DMS79 treated with DMSO at 0.1 percent for 48 hours (cell line): ENCODE results near the gene ASIC4.

Source experiments
- DNase-seq: peaks from one replicate; lab custom pipeline; 2025; lab: John Stamatoyannopoulos, UW

Gene ASIC4

DNA sequence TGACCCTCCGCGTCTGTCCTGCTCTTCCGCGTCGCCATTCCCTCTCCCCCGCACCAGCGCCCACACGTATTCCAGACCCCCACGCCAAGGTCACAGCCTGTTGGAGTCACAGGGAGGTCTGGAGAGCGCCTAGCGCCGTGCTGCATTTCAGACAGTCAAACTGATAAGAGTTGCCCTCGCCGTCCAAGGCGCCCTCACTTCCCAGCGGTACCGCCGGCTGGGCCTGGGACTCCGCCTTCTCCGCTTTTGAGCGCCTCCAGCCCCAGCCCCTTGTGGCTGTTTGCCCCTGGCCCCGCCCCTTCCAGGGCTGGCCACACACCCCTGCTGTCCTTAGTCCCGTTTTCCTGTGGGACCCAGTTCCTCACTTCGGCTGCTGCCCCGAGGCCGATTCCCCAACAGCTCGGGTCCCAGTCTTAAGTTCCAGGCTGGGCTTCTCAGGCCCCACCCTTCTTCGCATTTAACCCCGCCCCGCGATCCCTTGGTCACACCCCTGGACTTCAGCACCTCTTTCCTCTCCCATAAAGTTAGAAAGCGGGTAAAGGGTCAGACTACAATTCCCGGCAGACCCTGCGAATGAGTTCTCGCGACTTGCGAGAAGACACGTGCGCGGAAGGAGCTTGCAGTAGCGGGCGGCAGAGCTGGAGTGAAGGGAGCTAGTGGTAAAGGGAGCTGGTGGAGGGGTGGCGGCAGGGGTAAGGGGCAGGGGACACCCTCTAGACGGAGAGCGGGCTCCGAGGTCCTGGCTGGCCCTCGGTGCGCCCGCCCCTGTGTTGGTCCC is 15.8 kb upstream of the ASIC4 start, which contains the start of gene GMPPA:
GMPPA (plus strand) TSS at position 612 of the 778 bp plus-strand sequence. CDS start 1,085 bp downstream, outside the sequence.
- peak; percentile 94 for DNase-seq

DNA sequence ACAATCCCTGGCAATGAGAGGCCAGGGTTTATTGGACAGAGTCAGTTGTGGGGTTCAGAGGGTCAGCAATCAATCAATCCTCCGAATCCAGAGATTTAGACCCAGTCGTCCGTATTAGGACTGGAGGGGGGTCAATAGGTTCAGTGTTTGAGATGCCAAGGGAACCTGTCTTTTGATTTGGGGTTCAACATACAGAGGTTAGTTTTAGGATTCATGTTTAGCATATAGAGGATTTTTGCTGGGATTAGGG is 15.3 kb upstream of the ASIC4 start:
- no peak for DNase-seq

DNA sequence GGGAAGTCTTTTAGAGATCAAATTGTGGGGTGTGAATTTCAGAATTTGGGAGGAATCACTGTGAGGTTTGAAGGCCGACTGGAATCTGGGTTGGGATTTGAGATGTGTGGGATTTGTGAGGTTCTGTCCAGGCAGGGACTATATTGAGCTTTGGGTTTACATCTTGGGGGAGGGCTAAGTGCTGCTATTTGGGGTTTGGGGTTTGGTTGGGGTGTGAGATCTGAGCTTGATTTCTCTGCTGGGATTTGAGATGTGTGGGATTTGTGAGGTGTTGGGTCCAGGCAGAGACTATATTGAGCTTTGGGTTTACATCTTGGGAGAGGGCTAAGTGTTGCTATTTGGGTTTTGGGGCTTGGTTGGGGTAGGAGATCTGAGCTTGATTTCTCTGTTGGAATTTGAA is 14.7 kb upstream of the ASIC4 start:
- no peak for DNase-seq

DNA sequence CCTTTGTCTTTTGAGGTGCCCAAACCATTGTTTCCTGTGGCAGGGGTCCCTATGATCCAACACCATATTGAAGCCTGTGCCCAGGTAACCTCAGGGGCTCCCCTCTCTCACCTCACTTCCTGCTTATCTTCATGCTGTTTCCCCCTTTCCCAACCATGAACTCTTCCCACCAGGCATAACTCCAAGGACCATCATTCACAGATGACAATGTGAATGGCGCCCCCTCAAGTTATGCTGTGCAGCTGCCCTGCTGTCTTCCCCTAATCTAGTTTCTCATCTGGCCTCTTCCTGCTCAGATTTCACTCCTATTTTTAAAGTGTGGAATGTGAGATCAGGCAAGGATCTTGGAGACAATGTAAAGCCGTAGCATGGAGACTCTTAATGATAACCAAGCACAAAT is 14.1 kb upstream of the ASIC4 start:
- DNase-seq, result no peak

DNA sequence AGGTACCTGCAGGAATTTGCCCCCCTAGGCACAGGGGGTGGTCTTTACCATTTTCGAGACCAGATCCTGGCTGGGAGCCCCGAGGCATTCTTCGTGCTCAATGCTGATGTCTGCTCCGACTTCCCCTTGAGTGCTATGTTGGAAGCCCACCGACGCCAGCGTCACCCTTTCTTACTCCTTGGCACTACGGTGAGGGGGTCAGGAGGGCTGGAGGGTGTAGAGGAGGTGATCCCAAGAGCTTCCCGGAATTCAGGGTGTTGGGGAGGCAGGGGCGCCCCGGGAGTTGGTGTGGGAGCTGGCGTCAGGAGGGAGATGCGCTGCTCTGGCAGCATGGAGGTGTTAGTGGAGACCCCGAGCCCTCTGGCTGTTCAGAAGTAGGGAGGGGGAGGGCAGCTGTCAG is 12.4 kb upstream of the ASIC4 start:
- DNase-seq, result no peak

DNA sequence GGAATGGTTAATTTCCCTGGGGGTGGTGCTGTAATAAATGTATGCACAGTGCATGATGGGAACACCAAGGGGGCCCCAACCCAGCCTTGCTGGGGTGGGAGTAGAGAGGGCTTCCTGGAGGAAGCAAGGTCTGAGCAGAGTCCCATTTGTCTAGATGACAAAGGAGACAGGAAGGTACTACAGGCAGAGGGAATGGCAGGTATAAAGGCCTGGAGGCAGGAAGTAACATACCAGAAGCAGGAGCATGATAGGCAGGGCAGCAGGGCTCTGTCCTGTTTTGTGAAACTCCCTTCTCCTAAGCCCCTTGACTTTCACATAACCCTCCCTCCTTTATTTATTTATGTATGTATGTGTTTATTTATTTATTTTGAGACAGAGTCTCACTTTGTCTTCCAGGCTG is 11.7 kb upstream of the ASIC4 start:
- no peak for DNase-seq

DNA sequence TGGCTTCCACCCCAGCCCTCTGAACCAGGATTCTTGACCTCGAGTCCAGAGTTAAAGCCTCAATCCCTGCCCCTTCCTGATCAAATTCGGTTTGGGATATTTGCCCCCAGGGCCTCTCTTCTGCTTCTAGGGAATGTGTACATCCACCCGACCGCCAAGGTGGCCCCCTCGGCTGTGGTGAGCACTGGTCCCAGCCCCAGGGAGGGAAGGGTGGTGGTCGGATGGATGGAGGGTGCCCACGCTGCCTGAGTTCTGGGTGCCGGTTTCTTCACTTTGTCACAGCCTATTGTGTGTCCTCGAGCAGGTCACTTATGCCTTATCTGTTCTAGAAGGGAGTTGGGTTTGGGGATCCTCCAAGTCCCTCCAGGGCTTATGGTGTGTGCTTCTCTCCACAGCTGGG is 8.7 kb upstream of the ASIC4 start:
- no peak for DNase-seq

DNA sequence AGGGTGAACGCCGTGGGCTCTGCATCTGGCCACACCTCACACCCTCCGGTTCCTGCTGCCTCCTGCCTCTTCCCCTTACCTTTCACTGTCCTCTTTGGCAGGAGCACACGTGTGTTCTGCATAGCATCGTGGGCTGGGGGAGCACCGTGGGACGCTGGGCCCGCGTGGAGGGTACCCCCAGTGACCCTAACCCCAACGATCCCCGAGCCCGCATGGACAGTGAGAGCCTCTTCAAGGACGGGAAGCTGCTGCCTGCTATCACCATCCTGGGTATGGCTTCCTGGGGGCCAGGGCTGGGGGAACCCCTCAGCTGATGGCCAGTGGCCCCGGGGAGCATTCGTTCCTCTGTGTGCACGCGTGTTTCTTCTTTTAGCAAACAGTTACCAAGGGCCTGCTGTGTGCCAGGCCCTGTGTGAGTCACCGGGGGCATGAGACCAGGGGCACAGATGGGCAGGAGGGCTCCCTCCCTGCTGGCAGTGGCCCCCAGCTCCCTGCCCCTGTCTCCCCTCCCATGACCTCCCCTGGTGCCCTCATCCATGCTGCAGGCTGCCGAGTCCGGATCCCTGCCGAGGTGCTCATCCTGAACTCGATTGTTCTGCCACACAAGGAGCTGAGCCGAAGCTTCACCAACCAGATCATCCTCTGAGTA is 8.0 kb upstream of the ASIC4 start:
- no peak for DNase-seq

DNA sequence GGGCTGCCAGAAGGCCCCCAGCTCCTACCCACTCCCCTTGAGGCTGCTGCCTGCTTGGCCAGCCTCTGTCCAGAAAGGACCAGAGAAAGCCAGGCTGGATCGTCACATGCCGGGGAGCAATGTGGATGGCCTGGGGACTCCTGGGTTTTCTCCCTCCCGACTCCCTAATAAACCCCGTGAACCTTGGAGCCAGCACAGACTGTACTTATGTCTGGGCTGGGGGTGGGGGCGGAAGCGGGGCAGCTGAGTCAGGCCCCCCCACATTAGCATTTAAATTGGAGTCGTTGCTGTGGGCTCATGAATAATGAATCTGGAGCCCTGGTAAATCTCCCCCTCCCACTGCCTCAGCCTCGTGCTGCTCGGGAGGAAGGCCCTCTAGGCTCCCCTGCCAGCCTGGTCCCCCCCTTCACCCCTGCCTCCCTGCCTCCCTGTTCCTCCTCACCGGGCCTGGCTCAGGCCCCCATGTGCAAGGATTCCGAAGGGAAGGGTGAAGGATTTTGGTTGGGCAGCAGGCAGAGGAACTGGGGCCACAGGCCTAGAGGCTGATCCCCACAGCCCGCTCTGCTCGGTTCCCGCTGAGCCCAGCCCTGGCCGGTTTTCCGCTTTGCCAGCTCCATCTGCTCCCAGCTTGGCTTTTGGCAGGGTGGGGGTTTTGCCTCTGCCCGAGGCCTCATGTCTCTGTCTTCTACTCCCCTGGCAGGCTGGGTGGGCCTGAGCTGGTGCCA is 7.3 kb upstream of the ASIC4 start:
- no peak for DNase-seq

DNA sequence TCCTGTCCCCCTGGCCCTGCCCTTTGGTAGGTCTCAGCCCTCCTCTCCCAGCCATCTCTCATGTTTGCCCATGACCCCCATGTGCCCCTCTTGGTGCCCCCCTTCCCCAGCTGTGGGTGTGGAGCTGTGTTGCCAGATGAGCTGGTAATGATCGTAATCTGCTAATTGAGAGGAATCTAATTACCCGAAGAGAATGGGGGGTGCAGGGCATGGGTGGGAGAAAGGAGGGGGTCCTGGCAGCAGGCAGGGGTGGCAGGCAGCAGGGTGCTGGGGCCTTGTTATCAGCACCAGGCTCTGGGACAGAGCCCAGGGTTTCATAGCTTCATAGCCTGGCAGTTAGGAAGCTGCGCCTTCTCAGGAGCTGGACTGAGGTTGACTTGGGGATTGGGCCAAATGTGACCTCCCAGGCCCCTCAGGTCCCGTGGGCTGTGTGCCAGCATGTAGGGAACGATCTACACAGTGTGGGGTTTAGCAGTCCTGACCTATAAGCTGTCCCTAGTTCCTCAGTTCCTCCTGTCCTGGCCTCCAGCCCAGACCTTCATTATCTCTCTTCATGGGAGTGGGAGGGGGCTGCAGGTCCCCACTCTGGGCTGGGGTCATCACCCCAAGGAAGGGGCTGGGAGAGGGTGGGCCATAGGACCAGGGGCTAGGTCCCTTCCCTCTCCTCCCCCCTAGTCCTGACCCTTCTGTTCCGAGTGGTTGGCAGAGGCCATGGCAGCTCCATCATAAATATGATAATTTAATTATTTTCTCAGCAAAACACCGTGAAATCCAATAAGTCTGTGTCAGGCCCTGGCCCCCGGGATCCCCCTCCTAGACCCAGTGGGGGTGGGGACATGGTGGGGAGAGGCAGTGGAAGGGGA is 6.5 kb upstream of the ASIC4 start:
- no peak for DNase-seq

DNA sequence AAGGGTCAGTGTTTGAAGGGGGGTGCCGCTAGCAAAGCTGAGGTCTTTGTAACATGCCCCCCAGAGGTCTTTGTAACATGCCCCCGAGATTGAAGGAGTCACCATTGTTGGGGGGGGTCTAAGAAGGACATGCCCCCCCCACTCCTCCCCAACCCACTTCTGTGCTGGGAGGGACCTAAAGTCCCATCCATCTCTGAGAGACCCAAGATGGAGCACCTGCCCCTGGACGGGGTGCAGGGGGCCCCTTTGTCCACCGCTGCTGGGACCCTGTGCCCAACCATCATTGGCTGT is 5.9 kb upstream of the ASIC4 start:
- no peak for DNase-seq

DNA sequence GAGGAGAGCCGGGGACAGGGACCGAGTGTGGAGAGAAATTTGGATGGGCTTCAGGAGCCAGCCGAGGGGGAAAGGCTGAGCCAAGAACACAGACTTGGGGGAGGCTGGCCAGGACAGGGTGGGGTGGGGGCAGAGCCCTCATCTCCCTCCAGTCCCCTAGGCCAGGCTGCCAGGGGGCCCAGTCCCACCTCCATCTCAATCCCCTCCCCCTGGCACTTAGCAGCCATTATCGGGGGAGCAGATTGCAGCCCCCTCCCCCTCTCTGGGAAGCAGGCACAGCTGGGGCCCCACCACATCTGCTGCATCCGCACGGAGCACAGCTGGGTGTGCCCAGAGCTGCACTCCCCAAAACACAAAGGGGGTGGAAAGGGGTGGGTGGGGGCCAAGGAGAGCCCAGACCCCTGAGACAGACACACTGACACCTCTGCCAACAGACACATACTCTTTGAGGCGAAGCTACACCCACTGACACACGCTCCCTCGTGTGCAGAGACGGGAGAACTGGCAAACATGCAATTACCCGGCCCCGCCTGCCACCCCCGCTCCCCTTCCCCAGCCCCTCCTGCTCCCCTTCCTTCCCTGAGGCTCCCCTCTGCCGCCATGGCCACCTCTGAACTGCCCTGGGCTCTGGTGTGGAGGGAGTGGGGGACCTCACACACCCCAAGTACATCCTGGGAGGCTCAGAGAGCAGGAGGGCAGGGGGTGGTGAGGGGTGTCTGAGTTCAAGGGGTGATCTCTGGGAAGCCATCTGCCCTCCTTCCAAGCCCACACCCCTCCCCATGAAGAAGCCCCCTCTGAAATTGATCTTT is 5.1 kb upstream of the ASIC4 start:
- no peak for DNase-seq

DNA sequence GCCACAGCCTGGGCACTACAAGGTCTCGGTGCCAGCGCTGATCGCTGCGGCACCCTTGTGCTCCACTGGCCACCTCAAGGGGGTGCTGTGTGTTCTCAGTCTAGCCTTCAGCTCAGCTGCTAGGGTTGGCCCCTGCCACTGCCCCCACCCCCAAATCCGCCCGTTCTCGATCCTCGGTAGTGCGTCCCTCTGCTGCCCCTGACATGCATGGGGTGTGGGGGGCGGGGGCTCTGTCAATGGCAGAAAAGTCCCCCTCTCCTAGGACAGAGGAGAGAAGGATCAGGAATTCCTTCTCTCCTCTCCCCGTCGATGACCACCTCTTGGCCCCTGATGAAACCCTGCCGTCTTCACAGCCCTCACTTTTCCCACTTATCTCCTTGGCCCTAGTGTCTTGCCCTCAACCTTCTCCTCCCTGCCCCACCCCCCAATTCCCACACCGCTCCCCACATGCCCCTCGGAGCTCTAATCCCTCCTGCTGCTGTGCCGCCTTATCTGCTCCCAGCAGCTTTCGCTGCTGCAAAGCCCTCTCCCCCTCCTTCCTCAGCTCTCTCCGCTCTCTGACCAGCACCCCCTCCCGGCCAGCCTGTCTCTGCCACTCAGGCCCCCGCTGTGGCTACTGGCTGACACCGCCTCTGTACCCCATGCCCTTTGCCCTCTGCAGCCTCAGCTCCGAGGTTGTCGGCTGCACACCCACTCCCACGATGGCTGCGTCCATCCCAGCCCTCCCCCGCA is 4.3 kb upstream of the ASIC4 start:
- DNase-seq, result peak; percentile 34

DNA sequence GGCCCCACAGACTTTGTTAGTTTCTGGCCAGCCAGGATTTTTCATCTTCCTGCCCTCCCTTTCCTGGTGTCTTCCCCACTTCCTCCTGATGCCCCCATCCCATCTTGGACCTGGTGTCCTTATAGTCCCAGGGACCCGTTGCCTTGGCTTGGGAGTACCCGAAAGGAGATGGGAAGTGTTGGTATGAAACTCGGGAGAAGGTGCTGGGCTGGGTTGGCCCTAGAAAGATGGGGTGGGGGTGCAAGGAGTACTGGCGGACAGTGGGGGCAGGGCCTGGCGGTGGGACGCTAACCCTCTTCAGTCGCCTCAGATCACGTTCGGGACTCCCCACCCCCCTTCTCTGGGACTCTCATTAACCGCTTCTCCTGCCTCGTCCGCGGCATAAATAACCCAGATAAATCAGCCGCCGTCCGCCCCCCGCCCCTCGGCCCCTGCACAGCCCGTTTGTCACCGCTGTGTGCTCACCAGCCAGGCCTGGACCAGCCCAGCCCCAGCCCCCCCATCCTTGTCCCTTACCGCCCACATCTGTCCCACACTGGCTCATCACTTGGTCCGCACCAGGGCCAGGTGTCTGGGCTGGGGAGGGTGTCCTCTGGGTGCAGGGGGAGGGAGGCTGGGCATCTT is 3.7 kb upstream of the ASIC4 start:
- DNase-seq, result no peak

DNA sequence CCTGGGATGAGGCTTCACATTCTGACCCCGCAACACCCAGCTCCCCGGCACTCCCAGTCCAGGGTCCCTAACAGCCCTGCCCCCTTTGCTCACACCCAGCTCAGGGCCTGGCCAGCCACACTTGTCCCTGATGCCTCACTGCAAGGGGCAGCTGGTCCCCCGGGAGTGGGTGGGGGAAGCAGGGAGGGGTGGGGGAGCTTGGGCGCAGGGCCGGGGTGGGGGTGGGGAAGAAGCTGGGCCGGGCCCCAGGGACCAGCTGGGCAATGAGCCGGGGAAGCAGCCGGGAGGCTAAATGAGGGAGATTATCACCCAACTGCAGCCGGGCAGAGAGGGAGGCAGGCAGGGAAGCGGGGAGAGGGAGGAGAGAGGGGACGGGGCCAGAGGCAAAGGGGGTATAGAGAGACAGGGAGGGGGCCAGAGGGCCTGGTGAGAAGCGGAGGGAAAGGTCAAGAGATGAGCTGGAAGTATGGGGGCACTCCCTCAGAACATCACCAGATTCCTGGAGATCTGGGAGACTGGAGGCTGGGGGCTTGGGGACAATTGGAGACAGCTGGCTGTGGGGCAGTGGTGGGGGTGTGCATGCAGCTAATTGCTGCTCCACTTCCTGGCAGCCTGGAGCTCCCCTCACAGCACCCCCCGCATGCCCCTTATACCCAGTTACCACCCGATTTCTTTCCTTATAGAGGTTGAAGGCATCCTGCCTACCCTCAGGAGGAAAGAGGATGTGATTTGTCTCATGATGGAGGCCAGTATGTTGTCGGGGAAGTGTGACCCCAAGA is 2.5 kb upstream of the ASIC4 start:
- DNase-seq, result no peak

DNA sequence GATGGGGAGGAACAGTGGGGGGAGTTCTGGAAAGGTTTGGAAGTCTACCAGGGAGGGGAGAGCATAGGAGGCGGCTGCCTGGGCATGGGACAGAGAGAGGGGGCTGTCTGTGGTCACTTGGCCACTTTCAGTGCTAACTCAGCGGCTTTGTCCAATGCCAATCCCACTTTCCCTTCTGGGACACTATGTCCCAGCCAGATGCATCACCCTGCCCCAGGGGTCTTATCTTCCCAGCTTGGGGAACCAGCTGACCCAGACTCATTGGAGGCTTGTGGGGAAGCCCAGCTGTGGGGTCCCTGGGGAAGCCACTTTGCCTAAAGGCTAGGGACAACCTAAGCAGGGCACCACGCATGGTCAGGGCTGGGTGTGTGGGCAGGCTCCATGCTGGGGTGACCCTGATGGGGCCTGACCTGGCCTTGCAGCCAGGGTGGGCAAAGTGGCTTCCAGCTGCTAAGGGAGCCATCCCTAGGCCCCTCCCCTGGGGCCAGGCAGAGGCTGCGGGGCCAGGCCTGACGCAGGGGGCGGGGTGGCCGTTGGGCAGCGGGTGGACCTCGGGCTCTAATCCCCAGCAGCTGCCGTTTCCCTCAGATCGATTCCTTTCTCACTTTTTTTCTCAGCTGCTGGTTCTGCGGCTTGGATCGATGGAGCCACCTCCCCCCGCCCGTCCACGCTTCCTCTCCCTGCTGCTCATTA is 1.6 kb upstream of the ASIC4 start:
- DNase-seq, result no peak

DNA sequence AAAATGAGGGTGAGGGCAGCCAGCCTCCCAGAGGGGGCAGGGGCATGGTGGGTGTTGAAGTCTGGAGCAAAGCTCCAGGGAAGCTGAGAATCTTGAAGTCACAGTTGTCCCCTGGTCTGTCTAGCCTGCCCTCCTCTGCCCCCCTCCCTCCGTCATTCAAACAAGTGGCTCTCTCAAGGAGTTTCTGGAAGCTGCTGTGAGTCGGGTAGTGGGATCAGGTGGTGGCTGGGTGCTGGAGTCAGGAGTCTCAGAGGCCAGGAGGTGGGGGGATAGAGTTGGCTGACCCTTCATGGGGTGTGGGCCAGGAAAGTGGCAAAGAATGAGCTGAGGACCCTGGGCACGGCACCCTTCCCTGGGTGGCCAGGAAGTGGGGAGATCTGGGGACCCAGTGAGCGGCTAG is 495 bp upstream of the ASIC4 start:
- DNase-seq, result peak; percentile 8

DNA sequence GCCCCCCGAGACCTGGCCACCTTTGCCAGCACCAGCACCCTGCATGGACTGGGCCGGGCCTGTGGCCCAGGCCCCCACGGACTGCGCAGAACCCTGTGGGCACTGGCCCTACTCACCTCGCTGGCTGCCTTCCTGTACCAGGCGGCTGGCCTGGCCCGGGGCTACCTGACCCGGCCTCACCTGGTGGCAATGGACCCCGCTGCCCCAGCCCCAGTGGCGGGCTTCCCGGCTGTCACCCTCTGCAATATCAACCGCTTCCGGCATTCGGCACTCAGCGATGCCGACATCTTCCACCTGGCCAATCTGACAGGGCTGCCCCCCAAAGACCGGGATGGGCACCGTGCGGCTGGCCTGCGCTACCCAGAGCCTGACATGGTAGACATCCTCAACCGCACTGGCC is 554 bp downstream of the ASIC4 start:
- no peak for DNase-seq
